ENCODE data around the gene GRN. TPM values are rescaled to one million over a fixed set of nuclear protein-coding genes. Genes with fewer than 3 reads are reported as not detected.
A peak's percentile ranks its signal among the peaks of the same experiment; 100 is the strongest.

GRN gene
- total and polyA plus RNA-seq, 4 experiments from 2014 or later, result 45.9 to 69.2 (median 49.8) TPM

DNA sequence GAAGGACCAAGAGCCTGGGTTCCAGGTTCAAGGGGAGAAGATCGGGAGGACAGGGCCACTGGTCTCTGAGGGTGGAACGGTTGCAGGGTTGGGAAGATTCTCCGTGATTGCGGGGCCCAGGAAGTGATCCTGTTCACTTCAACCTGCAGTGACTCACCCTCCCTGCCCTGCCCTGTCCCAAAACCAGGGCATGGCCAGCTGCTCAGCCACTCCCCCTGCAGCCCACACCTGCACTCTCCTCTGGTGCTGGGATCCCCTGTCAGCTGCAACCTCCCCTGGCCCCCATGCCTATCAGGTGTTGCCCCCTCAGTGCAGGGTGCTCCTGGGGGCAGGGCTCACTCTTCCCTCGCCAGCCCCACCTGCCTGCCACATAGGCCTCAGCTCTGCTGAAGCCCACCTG is 35.6 kb upstream of the GRN start:
- Mint-ChIP-seq H3K4me3 (peak overlapping the region in 5 of 8 donors; percentile 34 to 71 (median 58)), H3K4me1 (peaks cover 4 to 26% (median 20%) of the 10 kb centered on the region in 4 donors), H3K9me3 (no peaks in the 10 kb centered on the region), H3K27ac (peak overlapping the region in 1 of 7 donors; percentile 6), H3K36me3 (no peaks in the 10 kb centered on the region), H3K27me3 (peaks cover 15 to 34% of the 10 kb centered on the region in 2 donors)
- peaks cover 16% of the 10 kb centered on the region for H3K4me1 ChIP-seq (ENCODE audit: insufficient read depth, low read length)
- H3K27me3 ChIP-seq (ENCODE audit: insufficient read depth, low read length), result peaks cover 3% of the 10 kb centered on the region
- POLR2A ChIA-PET (ENCODE audit: partially characterized antibody), result interaction anchor here (0.9 to 2.8 kb wide), 5 partner anchors 9 to 93 kb away, joined by 3 to 13 read pairs (median 4); partner anchors contain the start of gene SLC25A39
- H3K9me3 ChIP-seq (ENCODE audit: control insufficient read depth in 1 of 2, low read length in 2 of 2), result no peaks in the 10 kb centered on the region
- intact Hi-C loops (cut with micrococcal nuclease), result no loop called here
- H3K4me3 ChIP-seq (ENCODE audit: low read length in 2 of 2), result no peak overlapping the region
- DNase-seq, result no peak
- no peak overlapping the region for H3K27ac ChIP-seq (ENCODE audit: low read depth, low read length)
- no peaks in the 10 kb centered on the region for H3K36me3 ChIP-seq (ENCODE audit: insufficient read depth, low read length)
- CTCF ChIA-PET (ENCODE audit: partially characterized antibody), result interaction anchor here (2.3 to 3.8 kb wide), 2 partner anchors 22 to 99 kb away, joined by 7 to 11 read pairs; no protein-coding TSS in a partner anchor

DNA sequence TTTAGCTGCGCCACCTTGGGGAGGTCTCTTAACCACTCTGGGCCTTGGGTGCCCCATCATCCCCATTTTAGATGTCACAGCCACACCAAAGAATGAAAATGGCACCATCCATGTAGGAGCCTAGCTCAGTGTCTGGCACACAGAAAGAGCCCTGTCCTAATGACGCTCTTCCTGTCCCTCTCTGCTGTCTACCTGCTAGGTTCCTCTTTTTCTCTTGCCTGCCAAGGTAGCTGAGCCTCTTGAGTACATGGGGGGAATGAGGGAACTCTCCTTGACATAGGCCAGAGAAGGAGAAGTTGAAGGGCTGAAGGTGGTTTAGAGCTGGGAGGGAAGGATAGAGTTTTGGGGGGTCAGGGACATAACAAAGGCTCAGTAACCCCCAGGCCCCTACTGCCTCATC is 34.9 kb upstream of the GRN start:
- H3K9me3 Mint-ChIP-seq, result no peaks in the 10 kb centered on the region
- CTCF ChIA-PET (ENCODE audit: partially characterized antibody), result interaction anchor here (2.3 to 3.8 kb wide), 2 partner anchors 21 to 100 kb away, joined by 7 to 11 read pairs; no protein-coding TSS in a partner anchor
- no peak overlapping the region for H3K4me3 ChIP-seq (ENCODE audit: low read length in 2 of 2)
- no peaks in the 10 kb centered on the region for H3K36me3 ChIP-seq (ENCODE audit: insufficient read depth, low read length)
- peaks cover 21% of the 10 kb centered on the region for H3K4me1 ChIP-seq (ENCODE audit: insufficient read depth, low read length)
- POLR2A ChIA-PET (ENCODE audit: partially characterized antibody), result interaction anchor here (0.9 to 2.8 kb wide), 2 partner anchors 8 to 88 kb away, joined by 3 to 13 read pairs; no protein-coding TSS in a partner anchor
- peak overlapping the region in 1 of 7 donors; percentile 35 for H3K27ac Mint-ChIP-seq
- peaks cover 3% of the 10 kb centered on the region for H3K27me3 ChIP-seq (ENCODE audit: insufficient read depth, low read length)
- DNase-seq, result no peak
- no peaks in the 10 kb centered on the region for H3K36me3 Mint-ChIP-seq
- peak overlapping the region in 3 of 8 donors; percentile 43 to 71 (median 55) for H3K4me3 Mint-ChIP-seq
- intact Hi-C loops (cut with micrococcal nuclease), result no loop called here
- H3K9me3 ChIP-seq (ENCODE audit: control insufficient read depth in 1 of 2, low read length in 2 of 2), result no peaks in the 10 kb centered on the region
- H3K27ac ChIP-seq (ENCODE audit: low read depth, low read length), result no peak overlapping the region
- H3K4me1 Mint-ChIP-seq, result peaks cover 4 to 26% (median 20%) of the 10 kb centered on the region in 4 donors
- peaks cover 13 to 28% of the 10 kb centered on the region in 2 donors for H3K27me3 Mint-ChIP-seq

DNA sequence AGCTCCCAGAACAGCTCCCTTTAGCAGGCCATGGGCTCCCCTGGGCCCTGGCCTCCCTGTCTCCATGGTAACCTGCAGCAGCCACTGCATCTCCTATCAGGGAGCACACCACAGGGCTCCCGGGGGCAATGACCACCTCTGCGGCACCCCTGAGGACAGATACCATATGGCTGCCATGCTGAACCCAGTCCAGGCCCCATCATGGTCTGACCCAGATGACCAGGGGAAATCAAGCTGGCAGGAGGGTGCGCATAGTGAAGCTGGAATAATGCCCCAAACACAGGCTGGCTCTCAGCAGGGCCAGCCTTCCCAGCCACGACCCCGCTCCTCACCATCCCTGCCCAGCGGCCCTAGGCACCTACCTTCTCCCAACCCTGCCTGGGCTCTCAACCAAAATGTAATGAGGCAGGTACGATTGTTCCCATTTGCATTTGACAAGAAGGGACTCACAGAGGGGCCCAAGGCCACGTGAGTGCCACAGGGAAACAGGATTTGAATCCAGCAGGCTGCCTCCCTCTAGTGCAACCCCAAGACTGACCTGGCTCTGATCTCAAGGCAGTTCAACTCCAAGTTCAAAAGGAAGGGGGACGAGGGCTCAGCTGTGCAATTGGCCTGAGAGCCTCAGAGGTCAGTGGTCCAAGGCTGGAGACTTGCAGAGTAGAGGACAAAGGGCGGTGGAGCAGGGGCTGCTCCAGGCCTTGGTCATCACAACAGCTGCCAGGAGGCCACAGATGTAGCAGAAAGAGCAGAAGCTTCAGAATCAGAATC is 34.3 kb upstream of the GRN start:
- peaks cover 0 to under 1% of the 10 kb centered on the region in 2 donors for H3K36me3 Mint-ChIP-seq
- H3K4me1 Mint-ChIP-seq, result peaks cover 8 to 31% (median 24%) of the 10 kb centered on the region in 4 donors
- H3K36me3 ChIP-seq (ENCODE audit: insufficient read depth, low read length), result no peaks in the 10 kb centered on the region
- H3K27ac ChIP-seq (ENCODE audit: low read depth, low read length), result no peak overlapping the region
- H3K4me1 ChIP-seq (ENCODE audit: insufficient read depth, low read length), result peaks cover 26% of the 10 kb centered on the region
- ChIA-PET CTCF (ENCODE audit: partially characterized antibody) (interaction anchor here (2.3 to 3.8 kb wide), 2 partner anchors 20 to 101 kb away, joined by 7 to 11 read pairs; no protein-coding TSS in a partner anchor), POLR2A (ENCODE audit: partially characterized antibody) (interaction anchor here (2.8 kb wide), 1 partner anchor 89 kb away, joined by 13 read pairs; no protein-coding TSS in a partner anchor)
- peak overlapping the region in 2 of 8 donors; percentile 29 to 39 for H3K4me3 Mint-ChIP-seq
- H3K27ac Mint-ChIP-seq, result peak overlapping the region in 1 of 7 donors; percentile 35
- peaks cover 0 to under 1% (median 0%) of the 10 kb centered on the region in 8 donors for H3K9me3 Mint-ChIP-seq
- intact Hi-C loops (cut with micrococcal nuclease), result no loop called here
- DNase-seq, result no peak
- no peak overlapping the region for H3K4me3 ChIP-seq (ENCODE audit: low read length in 2 of 2)
- H3K27me3 Mint-ChIP-seq, result peaks cover 17 to 31% of the 10 kb centered on the region in 2 donors
- H3K9me3 ChIP-seq (ENCODE audit: control insufficient read depth in 1 of 2, low read length in 2 of 2), result no peaks in the 10 kb centered on the region
- H3K27me3 ChIP-seq (ENCODE audit: insufficient read depth, low read length), result peaks cover 8% of the 10 kb centered on the region

DNA sequence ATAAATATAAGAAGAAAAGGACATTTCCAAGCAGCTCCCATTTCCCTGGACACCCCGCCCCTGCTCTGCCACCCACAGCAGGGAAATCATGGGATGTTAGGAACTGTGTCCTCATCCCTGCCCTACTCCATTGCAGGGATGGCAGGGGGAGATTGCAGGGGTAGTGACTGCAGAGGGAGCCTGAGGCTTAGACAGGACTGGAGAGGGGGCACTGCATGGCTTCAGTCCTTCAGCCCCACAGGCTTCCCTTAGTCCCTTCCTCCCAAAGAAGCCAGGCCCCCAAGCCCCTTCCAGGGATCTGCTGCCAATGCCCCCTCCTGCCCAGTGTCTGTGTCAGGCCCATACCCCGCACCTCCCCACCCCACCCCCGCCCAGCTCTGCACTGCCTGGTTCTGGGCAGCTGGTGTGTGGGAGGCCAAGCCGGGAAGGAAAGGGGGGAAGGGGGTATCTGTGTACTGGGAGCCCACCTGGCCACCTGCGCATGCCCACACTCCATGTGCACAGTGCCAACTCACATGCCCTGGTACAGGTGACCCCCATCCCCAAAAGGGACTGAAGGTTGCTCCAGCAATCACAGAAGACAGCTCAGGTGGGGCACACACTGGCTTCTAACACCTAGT is 33.4 kb upstream of the GRN start:
- no peak overlapping the region for H3K4me3 ChIP-seq (ENCODE audit: low read length in 2 of 2)

DNA sequence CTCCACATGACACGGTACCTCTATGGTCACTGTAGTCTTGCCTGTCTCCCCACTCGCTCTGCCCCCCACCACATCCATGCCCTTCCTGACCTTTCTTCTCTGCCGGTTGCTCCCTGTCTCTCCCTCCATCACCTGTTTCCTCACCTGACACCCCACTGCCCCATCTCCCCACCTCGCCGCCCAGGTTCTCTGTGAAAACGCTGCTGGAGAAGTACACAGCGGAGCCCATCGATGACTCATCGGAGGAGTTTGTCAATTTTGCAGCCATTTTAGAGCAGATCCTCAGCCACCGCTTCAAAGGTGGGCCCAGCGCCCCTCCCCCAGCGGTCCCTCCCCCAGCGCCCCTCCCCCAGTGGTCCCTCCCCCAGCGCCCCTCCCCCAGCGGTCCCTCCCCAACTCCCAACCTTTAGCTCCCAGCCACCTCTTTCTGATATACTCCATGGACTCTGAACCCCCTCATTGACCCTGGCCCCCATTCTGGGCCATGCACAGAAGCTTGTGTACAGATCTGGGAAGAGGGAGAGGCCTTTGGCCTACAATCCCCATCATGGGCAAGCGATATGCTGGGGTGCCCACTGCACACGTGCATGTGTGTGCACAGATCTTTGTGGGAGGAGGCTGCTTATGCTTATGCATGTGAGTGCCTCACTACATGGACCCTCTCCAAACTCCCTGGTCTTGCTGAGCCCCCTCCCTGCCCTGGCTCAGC is 32.6 kb upstream of the GRN start:
- H3K27ac Mint-ChIP-seq, result no peak overlapping the region
- H3K36me3 ChIP-seq (ENCODE audit: insufficient read depth, low read length), result no peaks in the 10 kb centered on the region
- DNase-seq, result no peak
- H3K36me3 Mint-ChIP-seq, result peaks cover 0 to 3% of the 10 kb centered on the region in 2 donors
- no peaks in the 10 kb centered on the region for H3K9me3 ChIP-seq (ENCODE audit: control insufficient read depth in 1 of 2, low read length in 2 of 2)
- POLR2A ChIA-PET (ENCODE audit: partially characterized antibody), result no interaction called here
- peak overlapping the region in 1 of 8 donors; percentile 43 for H3K4me3 Mint-ChIP-seq
- H3K9me3 Mint-ChIP-seq, result peaks cover 0 to 2% (median 0%) of the 10 kb centered on the region in 8 donors
- H3K4me1 ChIP-seq (ENCODE audit: insufficient read depth, low read length), result peaks cover 29% of the 10 kb centered on the region
- peaks cover 16% of the 10 kb centered on the region for H3K27me3 ChIP-seq (ENCODE audit: insufficient read depth, low read length)
- no peak overlapping the region for H3K27ac ChIP-seq (ENCODE audit: low read depth, low read length)
- H3K4me1 Mint-ChIP-seq, result peaks cover 14 to 29% (median 20%) of the 10 kb centered on the region in 4 donors
- CTCF ChIA-PET (ENCODE audit: partially characterized antibody), result interaction anchor here (1.3 kb wide), 1 partner anchor 19 kb away, joined by 5 read pairs; no protein-coding TSS in a partner anchor
- H3K4me3 ChIP-seq (ENCODE audit: low read length in 2 of 2), result no peak overlapping the region
- peaks cover 22 to 36% of the 10 kb centered on the region in 2 donors for H3K27me3 Mint-ChIP-seq
- intact Hi-C loops (cut with micrococcal nuclease), result no loop called here

More for the DNA sequence above, 33.4 kb upstream of the GRN start:
- H3K4me1 ChIP-seq (ENCODE audit: insufficient read depth, low read length), result peaks cover 31% of the 10 kb centered on the region
- peaks cover 22 to 34% of the 10 kb centered on the region in 2 donors for H3K27me3 Mint-ChIP-seq
- H3K36me3 ChIP-seq (ENCODE audit: insufficient read depth, low read length), result no peaks in the 10 kb centered on the region
- peaks cover 16% of the 10 kb centered on the region for H3K27me3 ChIP-seq (ENCODE audit: insufficient read depth, low read length)
- H3K36me3 Mint-ChIP-seq, result peaks cover 0 to 3% of the 10 kb centered on the region in 2 donors
- ChIA-PET CTCF (ENCODE audit: partially characterized antibody) (interaction anchor here (3.8 kb wide), 1 partner anchor 20 kb away, joined by 11 read pairs; no protein-coding TSS in a partner anchor), POLR2A (ENCODE audit: partially characterized antibody) (no interaction called here)
- intact Hi-C loops (cut with micrococcal nuclease), result no loop called here
- H3K9me3 ChIP-seq (ENCODE audit: control insufficient read depth in 1 of 2, low read length in 2 of 2), result no peaks in the 10 kb centered on the region
- H3K9me3 Mint-ChIP-seq, result peaks cover 0 to 2% (median 0%) of the 10 kb centered on the region in 8 donors
- H3K4me3 Mint-ChIP-seq, result no peak overlapping the region
- peak overlapping the region in 1 of 7 donors; percentile 35 for H3K27ac Mint-ChIP-seq
- no peak for DNase-seq
- H3K4me1 Mint-ChIP-seq, result peaks cover 14 to 34% (median 26%) of the 10 kb centered on the region in 4 donors
- H3K27ac ChIP-seq (ENCODE audit: low read depth, low read length), result no peak overlapping the region

DNA sequence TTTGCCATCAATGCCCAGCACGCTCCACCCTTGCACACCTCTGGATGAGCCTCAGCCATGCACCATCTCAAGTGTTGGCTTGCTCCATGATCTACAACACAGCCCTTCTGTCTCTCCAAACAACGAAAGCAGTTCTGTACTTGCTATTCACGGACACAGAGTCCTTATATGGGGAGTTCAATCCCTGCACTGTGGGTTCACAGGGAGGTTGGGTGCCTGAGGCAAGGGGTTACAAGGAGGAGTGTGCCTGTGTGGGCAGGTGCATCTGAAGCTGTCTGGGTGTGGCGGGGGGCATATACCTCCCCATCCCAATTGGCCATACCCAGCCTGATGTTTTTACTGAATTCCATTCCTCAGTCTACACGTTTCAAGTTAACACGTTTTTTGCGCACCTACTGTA is 31.1 kb upstream of the GRN start:
- CTCF ChIA-PET (ENCODE audit: partially characterized antibody), result interaction anchor here (0.8 kb wide), 1 partner anchor 32 kb away, joined by 3 read pairs; no protein-coding TSS in a partner anchor
- H3K27me3 Mint-ChIP-seq, result peaks cover 22 to 38% of the 10 kb centered on the region in 2 donors

More for the DNA sequence above, 31.1 kb upstream of the GRN start:
- Mint-ChIP-seq H3K36me3 (peaks cover 0 to 3% of the 10 kb centered on the region in 2 donors), H3K27ac (peak overlapping the region in 1 of 7 donors; percentile 76), H3K4me3 (peak overlapping the region; percentile 48 to 75 (median 57)), H3K4me1 (peaks cover 14 to 27% (median 17%) of the 10 kb centered on the region in 4 donors), H3K9me3 (peaks cover 0 to 2% (median 0%) of the 10 kb centered on the region in 8 donors)
- intact Hi-C loops (cut with micrococcal nuclease), result no loop called here
- POLR2A ChIA-PET (ENCODE audit: partially characterized antibody), result interaction anchor here (1.2 to 2.9 kb wide), 3 partner anchors 10 to 953 kb away, joined by 3 to 14 read pairs (median 10); partner anchors contain the start of gene SLC25A39
- no peaks in the 10 kb centered on the region for H3K9me3 ChIP-seq (ENCODE audit: control insufficient read depth in 1 of 2, low read length in 2 of 2)
- peaks cover 19% of the 10 kb centered on the region for H3K4me1 ChIP-seq (ENCODE audit: insufficient read depth, low read length)
- no peak overlapping the region for H3K4me3 ChIP-seq (ENCODE audit: low read length in 2 of 2)
- DNase-seq, result no peak
- H3K27ac ChIP-seq (ENCODE audit: low read depth, low read length), result no peak overlapping the region
- peaks cover 13% of the 10 kb centered on the region for H3K27me3 ChIP-seq (ENCODE audit: insufficient read depth, low read length)
- no peaks in the 10 kb centered on the region for H3K36me3 ChIP-seq (ENCODE audit: insufficient read depth, low read length)

Data from CD4-positive, alpha-beta memory T cell (primary cell).